GM21528 (cell line): ENCODE results near the gene CCM2.

Experiments
- ATAC-seq: cut with Tn5 transposase; IDR thresholded peaks from one replicate; pipeline ENCODE4 v1.9.1; 2021; ENCODE audit warnings: mild to moderate bottlenecking, moderate library complexity; ENCODE audit not compliant: unreplicated experiment, low FRiP score

Gene CCM2

GRCh38 chr7:44967571-44968446 is 32.2 kb upstream of the CCM2 start:
- no peak for ATAC-seq

- ATAC-seq = no peak
These were observed 30.8 kb upstream of the CCM2 start for GRCh38 chr7:44969049-44969700.

GRCh38 chr7:44969701-44970522 is 30.1 kb upstream of the CCM2 start:
- ATAC-seq = no peak

GRCh38 chr7:44970523-44971051 is 29.4 kb upstream of the CCM2 start:
- no peak for ATAC-seq

- no peak for ATAC-seq
These were observed 28.7 kb upstream of the CCM2 start for GRCh38 chr7:44971188-44971901.

GRCh38 chr7:44971902-44972441 is 28.0 kb upstream of the CCM2 start:
- no peak for ATAC-seq

GRCh38 chr7:44972562-44972961 is 27.4 kb upstream of the CCM2 start:
- ATAC-seq = no peak

GRCh38 chr7:44973610-44974401 is 26.2 kb upstream of the CCM2 start:
- no peak for ATAC-seq

GRCh38 chr7:44974549-44974948 is 25.5 kb upstream of the CCM2 start:
- no peak for ATAC-seq

GRCh38 chr7:44975331-44976039 is 24.5 kb upstream of the CCM2 start:
- ATAC-seq = no peak

- no peak for ATAC-seq
These were observed 23.8 kb upstream of the CCM2 start for GRCh38 chr7:44976040-44976745.

GRCh38 chr7:44976746-44977196 is 23.2 kb upstream of the CCM2 start:
- no peak for ATAC-seq

GRCh38 chr7:44977304-44977958 is 22.6 kb upstream of the CCM2 start:
- no peak for ATAC-seq

- no peak for ATAC-seq
These were observed 22.1 kb upstream of the CCM2 start for GRCh38 chr7:44977959-44978335.

- peak; percentile 60 for ATAC-seq
These were observed 21.3 kb upstream of the CCM2 start, which contains the start of gene MYO1G for GRCh38 chr7:44978511-44979366. MYO1G (minus strand) TSS chr7:44979015; CDS start chr7:44978961, 54 bp downstream.
